HG02885 (cell line): Measurements from ENCODE around the gene PRKCE.
"Not testable (repeated sequence)": the region's sequence is repeated elsewhere in the genome, so short reads cannot be mapped to it uniquely, and the experiment has no call there.

ENCODE experiments used
- ATAC-seq: cut with Tn5 transposase; IDR thresholded peaks from one replicate; pipeline ENCODE4 v1.9.1; 2021; ENCODE audit warnings: mild to moderate bottlenecking; ENCODE audit not compliant: unreplicated experiment, poor library complexity

PRKCE gene

DNA sequence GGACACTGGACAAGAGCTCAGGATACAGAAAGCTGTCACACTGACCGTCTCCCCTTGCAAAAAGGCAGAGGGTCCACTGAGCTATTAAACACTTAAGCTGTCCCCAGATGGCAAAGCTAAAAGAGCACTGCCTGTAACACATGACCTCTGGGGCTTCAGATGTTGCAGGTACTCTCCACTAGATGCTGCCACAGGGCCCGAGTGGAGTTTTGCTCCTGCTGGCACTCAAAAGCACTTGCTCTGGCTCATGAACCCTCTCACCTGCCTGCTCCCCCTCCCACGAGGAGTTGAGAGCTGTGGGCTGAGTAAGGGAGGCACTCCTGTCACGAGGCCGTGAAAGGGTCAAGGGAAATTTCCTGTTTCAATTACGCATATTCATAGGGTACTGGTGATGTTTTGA is 227.9 kb downstream of the PRKCE start:
- ATAC-seq, result no peak

GRCh38 chr2:45879936-45880335 is 228.5 kb downstream of the PRKCE start:
- no peak for ATAC-seq

DNA sequence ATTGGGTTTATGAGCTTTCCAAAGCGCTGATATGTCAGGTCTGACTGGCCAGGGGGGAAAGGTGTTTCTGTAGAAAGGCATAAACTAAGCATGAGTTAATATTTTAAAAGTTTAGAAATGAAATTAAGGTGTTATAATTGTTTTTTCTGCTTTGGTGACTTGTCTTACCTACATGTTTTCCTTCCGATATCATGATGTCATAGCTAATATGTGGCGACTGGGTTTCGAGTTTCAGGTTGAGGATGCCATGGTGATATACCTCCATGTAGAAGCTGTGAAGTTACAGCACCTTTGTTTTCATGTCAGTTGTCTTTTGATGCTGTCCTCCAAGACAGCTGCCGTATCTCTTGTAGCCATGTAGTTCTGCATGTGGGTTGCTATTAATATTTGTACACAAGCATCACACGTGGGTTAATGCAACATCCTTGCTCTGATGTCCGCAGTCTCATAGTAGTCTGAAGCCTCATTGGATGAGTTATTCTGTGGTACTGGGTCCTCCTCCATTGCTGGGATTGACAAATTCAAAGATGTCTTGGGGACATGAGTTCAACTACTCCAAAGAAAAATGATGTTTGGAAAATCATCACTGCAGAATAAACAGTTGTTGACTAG is 230.6 kb downstream of the PRKCE start:
- ATAC-seq, result no peak

GRCh38 chr2:45882707-45883602 is 231.5 kb downstream of the PRKCE start:
- no peak for ATAC-seq

GRCh38 chr2:45883603-45884000 is 232.1 kb downstream of the PRKCE start:
- ATAC-seq, result no peak

GRCh38 chr2:45884126-45884525 is 232.7 kb downstream of the PRKCE start:
- no peak for ATAC-seq

- no peak for ATAC-seq
Measured at GRCh38 chr2:45885171-45885621, 233.7 kb downstream of the PRKCE start.

GRCh38 chr2:45886171-45886663 is 234.7 kb downstream of the PRKCE start:
- ATAC-seq, result no peak

- no peak for ATAC-seq
Measured at GRCh38 chr2:45888167-45888566, 236.7 kb downstream of the PRKCE start.

GRCh38 chr2:45888641-45889040 is 237.2 kb downstream of the PRKCE start:
- no peak for ATAC-seq

DNA sequence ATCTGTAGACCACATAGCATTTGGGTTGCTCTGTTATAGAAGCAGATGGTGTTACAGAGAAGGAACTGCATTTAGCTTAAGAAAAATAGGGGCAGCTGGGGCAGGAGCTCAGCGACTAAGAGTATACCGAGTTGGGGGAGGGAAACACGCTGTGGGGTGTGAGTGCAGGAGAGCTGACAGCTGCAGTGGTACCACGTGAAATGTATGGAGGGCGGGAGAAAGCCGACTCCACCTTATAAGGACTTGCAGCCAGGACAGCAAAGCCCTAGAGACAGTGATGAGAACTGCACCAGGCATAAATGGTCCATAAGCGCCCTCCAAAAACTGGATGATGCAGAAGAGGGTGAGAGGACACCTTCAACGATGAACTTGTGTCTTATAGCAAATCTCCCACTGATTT is 237.6 kb downstream of the PRKCE start:
- ATAC-seq, result peak; percentile 91

DNA sequence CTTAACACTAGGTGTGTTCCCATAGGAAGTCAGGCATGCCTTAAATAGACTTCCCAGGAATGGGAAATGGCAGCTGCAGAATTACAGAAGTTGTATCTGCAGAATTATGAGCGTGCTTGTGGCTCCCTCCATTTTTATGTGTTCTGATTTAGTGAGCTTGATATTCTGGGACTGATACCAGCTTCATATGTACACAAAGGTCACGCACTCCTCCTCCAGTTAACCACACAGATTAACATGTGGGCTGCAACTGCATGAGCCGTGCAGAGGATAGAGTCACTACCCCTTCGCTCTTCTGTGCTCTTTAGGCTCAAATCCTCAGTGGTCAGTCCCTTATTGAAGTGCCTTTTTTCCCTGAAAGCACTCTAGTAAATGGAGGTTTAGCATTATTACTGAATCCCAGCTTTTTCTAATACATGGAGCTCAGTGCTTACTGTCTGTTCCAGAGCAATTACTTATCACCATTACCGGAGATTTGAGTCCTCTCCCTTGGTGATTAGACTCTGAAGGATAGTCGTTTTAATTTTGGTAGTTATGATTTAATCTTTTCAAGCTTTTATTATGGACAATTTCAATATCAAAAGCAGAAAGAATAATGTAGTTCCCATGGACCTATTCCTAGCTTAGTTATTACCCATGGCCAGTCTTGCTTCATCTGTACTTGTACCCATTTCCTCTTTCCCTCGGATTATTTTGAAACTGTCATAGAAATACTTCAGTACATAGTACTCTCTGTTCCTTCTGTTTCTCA is 238.3 kb downstream of the PRKCE start:
- peak; percentile 72 for ATAC-seq

- not testable (repeated sequence) for ATAC-seq
Measured at GRCh38 chr2:45890371-45890646, 238.8 kb downstream of the PRKCE start.

DNA sequence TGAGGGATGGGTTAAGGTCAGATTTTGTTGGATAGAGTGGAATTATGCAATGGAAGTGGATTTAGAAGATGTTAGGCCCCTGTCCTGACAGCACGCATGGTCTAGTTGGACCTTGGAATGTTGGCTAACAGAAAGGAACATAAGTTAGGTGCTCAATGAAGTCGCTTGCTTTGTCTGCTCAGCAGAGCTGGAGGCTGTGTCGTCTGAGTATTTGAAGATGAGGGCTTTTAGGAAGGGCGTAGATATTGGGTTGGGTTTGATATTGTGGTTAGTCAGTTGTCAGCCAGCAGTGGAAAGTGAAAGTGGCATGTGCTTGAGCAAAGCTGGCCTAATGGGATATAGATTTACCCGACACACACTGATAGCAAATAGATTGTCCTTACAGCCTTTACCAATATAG is 239.3 kb downstream of the PRKCE start:
- ATAC-seq, result no peak

DNA sequence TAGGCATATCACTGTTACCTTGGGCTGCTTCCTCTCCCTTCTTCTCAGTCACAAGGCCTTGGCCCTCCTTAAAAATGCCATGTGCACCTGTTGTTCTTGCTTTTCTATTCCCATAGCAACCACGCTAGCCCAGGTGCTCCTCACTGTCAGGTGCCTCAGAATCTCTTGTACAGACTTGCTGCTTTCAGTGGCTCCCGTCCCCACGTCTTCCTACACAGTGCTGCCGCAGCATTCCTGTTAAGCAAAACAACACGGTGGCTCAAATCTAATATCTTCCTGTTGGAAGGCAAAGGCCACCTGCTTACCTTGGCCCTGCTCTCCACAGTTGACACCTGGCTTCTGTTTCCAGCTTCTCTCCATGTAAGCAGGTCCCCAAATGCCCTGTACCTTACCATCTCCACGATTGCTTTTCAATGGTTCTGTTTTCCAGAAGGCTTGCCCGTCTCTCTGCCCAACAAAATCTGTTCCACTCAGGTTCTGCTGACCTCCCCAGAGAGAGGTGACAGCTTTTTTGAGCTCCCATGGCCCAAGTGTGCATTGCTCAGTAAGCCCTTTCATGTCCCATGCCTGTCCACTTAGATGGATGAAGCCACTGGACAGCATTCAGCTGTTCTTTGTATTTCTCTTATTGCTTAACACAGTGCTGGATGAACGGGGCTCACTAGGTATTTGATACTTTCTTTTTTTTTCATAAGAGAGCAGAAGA is 240.4 kb downstream of the PRKCE start:
- ATAC-seq, result no peak

- ATAC-seq, result no peak
Measured at GRCh38 chr2:45892425-45892745, 240.9 kb downstream of the PRKCE start.

GRCh38 chr2:45892757-45893156 is 241.3 kb downstream of the PRKCE start:
- ATAC-seq, result no peak

- no peak for ATAC-seq
Measured at GRCh38 chr2:45894211-45894610, 242.7 kb downstream of the PRKCE start.

GRCh38 chr2:45895241-45895861 is 243.9 kb downstream of the PRKCE start:
- ATAC-seq, result no peak

- no peak for ATAC-seq
Measured at GRCh38 chr2:45896311-45896710, 244.8 kb downstream of the PRKCE start.
